Stimulated activated CD8-positive, alpha-beta memory T cell treated with anti-CD3 and anti-CD28 coated beads, Interleukin-2, amount 100 ng/mL, for 48 hours (primary cell): ENCODE results near the gene SLC37A1.
A peak's percentile ranks its signal among the peaks of the same experiment; 100 is the strongest.

Source experiments
- DNase-seq, 2 donors: peaks; one replicate each; pipeline ENCODE4 v3.0.0-alpha.2; 2020; ENCODE audit warnings: low read depth in 2 of 2

The SLC37A1 gene

DNA sequence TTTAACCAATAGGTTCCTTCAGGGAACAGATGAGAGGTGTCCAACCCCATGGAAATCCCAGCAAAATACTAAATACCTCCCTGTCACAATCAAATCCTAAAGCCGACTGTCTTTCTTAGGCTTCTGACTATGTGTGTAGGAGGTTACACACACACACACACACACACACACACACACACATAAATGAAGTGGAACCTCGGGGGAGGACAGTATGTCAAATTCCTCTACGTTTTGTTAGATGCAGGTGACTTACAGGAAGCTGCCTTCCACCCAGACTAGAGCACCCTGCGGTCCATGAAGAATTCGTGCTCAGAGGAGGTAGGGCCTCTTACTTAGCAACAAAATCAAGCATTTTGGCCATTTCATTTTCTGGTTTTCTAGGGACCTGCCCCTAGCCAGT, 34.1 kb upstream of the SLC37A1 start:
- DNase-seq: no peak

DNA sequence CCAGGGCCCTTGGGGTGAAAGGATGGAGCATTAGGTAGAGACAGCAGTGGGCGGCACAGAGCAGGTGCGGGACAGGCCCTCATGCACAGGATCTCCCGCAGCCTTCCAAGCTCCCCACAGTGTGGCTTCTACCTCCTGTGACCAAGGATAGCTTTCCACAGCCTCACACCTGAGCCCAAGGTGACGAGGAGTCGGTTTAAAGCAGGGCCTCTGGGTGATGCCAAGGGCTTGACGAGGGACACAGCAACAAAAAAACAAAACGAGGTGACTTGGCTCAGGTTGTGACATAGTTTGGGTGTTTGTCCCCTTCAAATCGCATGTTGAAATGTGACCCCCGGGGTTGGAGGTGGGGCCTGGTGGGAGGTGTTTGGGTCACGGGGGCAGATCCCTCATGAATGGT, 32.9 kb upstream of the SLC37A1 start:
- DNase-seq: no peak

DNA sequence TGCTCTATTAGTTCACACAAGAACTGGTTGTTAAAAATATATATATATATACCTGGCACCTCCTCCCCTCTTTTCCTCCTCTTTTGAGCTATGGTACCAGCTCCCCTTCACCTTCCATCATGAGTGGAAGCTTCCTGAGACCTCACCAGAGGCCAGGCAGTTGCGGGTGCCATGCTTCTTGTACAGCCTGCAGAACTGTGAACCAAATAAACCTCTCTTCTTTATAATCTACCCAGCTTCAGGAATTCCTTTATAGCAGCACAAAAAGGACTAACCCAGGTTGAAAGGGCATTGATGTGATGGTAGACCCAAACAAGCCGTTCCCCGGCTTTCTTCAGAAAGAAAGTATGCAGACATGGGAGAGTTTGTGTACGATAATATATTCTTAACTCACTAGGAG, 32.5 kb upstream of the SLC37A1 start:
- no peak for DNase-seq

DNA sequence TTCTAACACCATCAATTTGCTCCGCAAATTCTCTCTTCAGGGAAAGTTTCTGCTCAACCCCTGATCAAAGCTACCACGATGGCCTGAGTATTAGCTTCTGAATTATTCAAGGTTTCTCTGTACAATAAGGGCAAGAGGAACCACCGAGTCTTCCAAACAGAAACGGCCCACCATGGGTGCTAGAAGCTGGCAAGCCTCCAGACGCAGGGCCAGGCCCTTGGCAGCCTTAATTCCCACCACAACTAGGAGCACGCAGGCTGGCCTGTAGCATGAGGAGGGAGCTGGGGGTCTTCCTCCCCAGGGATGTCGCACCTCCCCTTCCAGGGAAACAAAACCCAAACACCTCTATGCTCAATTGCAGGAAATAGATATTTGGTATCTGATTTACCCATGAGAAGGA, 28.7 kb upstream of the SLC37A1 start:
- no peak for DNase-seq

DNA sequence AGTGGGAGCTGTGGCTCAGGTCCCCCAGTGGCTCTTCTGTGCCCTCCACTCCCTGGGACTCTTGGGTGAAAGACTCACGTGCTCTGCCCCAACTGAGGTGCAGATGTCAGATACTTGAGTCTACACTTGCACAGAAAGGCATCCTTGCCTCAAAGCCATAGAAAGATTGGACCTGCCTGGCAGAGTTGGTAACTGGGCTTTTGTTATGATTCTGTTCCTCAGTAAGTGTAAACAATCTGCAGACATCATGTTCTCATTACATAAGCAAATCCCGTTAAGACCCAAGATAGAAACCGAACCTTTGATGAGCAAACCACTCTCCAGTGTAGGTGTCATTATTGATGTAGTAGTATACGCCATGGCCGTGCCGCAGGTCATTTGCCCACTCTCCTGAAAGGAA, 27.6 kb upstream of the SLC37A1 start:
- DNase-seq: no peak

DNA sequence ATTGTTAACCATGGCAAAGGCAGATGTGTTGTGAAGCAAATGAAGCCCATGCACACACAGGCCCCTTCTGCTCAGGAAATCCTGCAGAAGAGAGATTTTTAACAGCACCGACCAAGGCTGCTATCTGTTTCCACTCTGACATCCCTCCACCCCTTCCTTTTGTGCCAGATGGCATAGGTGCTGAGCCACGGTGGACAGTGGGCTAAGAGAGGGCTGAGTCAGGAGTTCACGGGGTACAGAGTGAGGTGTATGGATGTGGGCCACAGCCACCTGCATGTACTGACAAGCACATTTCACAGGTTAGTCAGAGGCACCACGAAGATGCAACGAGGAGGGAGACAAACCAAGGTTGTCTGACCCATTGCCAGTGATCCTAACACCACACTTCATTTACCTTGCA, 27.1 kb upstream of the SLC37A1 start:
- DNase-seq: no peak

DNA sequence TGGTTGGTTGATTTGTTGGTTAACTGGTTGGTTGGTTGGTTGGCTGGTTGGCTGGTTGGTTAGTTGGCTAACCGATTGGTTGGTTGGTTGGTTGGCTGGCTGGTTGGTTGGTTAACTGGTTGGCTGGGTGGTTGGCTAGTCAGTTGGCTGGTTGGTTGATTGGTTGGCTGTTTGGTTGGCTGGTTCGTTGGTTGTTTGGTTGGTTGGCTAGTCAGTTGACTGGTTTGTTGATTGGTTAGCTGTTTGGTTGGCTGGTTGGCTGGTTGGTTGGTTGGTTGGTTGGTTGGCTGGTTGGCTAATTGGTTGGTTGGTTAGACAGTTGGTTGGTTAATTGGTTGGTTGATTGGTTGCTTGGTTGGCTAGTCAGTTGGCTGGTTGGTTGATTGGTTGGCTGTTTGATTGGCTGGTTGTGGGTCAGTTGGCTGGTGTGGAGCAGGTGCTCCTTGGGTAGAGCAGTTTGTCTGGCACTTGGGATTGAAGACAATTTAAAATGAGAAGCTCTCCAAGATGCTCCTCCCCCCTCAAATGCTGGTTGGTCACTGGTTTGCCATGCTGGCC, 24.6 kb upstream of the SLC37A1 start:
- no peak for DNase-seq

DNA sequence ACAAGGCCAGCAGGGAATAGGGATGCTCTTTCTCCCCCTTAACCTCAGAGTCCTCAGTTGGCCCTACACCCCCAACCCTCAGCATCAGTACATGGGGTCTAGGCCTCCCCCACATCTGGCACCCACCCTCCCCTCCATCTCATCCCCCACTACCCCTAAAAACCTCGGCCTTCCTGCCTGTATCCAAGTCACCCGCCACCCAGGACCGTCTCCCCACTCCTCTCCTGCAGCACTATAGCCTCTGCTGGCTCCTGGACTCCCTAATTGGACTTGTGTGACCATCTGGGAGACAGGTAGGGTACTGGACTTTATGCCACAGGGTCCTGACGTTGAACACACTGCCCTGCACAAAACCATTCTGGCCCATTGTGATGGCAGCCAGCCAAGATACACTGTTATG, 23.7 kb upstream of the SLC37A1 start:
- no peak for DNase-seq

DNA sequence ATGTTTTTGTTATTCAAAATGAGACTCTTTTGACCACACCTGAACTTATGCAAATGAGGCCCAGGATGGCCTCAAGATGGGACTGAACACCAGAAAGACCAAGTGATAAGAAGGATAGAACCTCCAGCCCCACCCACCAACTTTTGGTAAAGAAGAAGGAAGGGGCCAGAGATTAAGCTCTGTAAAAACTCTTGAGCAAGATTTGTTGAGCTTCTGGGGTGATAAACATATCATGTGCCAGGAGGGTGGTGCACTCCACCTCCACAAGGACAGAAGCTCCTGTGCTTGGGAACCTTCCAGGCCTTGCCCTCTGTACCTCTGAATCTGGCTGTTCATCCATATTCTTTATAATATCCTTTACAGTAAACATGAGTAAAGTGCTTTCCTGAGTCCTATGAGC, 22.9 kb upstream of the SLC37A1 start:
- no peak for DNase-seq

DNA sequence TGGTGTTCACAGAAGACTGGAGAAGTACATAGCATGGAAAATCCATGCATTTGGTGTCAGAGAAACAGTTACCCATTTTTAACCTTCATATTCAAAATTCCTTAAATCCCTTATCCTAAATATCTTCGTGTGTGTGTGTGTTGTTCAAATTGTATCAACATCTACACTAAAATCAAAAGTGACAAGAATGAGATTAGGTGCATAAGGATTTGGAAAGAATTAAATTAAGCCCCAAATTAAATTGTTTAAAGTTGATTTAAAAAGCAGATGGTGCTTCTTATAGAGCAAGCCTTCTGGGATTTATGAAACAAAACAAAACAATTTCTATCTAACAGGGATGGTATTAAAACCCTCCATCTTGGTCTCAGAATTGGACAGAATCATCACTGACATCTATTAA, 22.3 kb upstream of the SLC37A1 start:
- no peak for DNase-seq

DNA sequence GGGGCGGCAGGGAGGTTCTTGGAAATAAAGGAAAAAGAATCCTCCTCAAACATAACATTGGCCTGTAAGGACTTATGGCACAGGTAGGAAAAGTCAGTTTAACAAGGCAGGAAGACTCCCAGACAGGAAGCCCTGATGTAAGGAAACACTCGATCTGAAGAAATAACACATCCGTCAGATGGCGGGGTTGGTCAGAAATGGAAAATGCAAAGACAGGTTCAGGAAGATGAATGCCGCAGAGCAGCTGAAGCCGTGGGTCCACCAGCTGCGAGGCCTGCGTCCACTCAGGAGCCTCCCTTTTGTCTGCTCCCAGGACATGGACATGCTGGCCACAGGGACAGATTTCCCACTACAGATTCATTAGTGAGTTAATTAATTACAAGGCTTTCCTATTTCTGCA, 21.5 kb upstream of the SLC37A1 start:
- DNase-seq: no peak

DNA sequence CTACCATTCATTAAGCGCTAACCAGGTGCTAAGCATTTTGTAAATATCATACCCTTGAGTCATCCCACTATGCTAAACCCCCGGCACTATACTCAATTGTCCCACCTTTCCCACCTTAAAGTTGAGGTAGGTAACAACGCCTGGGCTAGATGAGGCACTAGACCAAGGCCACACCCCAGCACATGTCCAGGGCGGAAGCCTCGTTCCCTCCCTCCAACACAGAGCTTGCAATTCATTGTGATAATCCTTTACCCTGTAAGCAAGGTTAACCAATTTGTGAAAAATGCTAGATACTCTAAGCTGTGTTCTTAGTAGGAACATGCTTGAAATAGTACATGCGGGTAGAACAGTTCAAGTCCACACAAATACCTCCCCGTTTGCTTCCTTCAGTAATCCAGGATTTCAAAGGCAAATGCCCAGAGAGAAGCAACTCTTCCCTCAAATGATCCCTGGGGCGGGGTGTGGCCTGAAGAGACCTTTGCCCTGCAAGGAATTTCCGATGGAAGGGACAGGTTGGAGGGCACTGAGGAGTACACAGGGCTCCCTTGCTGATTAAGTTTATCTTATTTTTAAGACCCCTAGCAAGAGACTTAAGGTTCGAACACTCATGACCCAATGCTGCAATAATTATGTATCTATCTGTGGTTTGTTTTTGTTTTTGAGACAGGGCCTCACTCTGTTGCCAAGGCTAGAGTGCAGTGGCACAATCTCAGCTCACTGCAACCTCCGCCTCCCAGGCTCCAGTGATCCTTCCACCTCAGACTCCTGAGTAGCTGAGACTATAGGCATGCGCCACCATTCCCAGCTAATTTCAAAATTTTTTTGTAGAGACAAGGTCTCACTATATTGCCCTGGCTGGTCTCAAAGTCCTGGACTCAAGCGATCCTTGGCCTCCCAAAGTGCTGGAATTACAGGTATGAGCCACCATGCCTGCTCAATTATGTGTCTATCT, 20.3 kb upstream of the SLC37A1 start:
- DNase-seq: no peak

DNA sequence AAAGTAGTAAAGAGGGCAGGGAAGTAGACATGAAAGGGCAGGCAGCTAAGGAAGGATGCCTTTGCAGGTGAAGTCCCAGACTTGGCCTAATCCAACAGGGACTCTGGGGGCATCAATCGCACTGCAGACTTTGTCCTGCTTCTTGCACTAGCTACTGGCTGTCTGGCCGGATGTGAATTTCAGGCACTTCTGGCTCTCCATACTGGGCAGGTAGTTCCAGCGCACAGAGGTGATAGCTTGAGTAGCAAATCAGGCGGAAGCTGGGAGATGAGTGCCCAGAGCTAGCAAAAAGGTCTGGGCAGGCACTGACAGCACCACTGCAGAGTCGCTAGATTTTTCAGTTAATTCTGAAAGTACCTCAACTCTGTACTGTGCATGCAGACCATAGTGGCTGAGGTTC, 18.6 kb upstream of the SLC37A1 start:
- no peak for DNase-seq

DNA sequence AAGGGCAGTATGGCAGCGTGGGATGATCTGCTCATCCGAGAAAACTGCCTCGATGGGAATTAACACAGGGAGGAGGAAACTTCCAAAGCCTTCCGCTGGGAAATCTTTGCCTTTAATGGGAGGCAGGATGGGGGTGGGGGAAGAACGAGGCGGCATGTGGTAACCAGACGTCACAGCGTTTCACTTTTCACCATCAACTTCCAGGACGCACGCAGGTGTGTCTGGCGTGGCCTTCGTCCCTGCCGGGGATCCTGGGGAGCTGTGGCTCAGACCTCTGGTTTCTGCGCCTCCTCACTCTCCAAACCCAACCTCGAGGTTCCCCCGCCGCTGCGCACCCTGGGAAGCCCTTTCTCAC, 17.9 kb upstream of the SLC37A1 start:
- DNase-seq: no peak

DNA sequence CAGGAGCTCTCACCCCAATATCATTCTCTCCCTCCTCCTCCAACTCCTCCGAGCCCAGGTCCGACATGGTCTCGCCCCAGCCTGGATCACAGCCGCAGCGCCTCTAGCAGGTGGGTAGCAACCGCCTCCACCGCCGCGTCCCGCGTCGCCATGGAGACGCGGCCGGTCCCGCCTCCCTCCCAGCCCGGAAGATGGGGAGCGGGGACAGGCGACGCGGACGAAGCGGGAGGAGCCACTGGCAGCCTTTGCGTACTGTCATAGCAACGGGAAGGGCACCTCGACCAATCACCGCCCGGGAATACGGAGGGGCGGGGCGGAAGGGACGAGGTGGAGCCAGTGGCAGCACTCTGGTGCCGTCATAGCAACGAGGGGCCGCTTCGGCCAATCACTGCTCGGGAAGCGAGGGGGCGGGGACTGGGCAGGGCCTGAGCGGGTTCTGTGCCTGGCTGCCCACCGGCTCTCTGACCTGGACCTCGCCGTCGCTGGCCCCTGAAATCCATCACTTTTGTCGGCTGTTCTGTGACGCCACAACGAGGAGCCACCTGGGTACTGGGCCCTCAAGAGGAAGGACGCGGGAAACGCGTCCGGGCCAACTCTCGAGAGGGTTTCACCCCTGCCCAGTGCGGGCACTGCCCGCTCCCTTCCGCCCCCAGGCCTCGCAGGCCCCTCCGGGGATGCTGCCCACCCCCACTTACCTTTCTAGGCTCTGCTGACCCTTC, 17.4 kb upstream of the SLC37A1 start, which contains the start of gene RSPH1:
Gene RSPH1, minus strand, starts transcription at position 105 of the 719 bp plus-strand sequence. Its CDS starts 38 bp downstream, at position 67.
- peak; percentile 99 for DNase-seq

DNA sequence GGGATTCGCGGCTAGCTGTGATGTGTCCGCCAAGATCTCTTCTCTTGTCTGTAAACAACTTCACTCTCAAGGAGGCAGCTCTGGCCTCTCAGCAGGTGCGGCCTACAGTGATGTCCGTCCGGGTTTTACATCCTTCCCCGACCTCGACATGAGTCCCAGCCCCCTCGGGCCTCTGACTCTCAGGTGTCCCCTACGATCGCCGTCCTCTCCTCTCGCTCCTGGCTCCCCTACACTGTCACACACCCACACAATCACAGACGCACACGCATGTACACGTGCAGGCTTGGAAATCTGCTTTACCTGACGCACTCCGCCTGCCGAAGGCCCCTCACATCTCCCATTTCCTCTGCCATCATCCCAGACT, 16.8 kb upstream of the SLC37A1 start:
- no peak for DNase-seq

DNA sequence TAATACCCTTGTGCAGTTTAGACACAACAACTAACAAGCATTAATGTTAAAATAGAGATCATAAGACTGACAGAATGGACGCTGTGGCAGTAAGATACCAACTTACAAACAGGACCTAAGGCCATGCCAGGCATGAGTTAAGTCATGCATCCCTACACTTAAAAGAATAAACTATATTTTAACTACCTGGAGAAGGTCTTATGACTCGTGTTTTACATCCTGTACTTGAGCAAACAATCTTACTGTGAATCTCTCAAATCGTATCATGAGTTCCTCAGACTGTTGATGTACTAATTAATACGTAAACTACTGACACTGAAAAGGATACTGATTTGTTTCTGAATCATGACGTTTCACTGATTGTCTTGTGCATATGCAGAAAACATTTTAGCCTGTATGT, 15.6 kb upstream of the SLC37A1 start:
- DNase-seq: no peak

DNA sequence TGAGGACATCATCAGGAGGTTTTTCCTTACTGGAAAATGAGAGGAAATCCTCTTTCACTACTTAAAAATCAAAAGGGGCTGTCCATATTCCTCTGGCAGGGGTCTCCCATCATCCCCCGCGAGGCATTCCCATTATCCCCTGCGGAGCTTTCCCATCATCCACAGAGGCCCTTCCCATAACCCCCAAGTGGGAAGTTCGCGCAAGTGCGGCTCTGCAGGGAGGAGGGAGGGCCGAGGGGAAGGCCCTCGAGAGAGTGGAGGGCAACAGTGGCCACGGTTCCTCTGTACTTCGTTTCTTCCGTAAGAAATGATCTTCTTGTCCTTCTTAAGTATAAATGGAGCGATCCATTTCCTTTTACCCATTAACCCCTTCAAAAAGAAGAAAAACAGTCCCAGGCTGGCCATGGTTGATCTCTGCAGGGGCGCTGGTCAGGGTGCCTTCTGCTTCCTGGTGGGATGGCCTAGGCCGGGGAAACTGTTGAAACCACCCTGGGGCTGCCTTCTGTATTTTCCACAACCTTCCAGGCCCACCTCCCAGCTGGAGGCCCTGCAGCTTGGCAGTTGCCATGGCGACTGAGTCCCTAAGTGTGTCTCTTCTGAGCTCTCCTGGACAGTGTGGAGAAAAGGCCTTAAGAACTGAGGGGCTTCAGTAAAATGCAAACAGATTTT, 14.1 kb upstream of the SLC37A1 start:
- no peak for DNase-seq

DNA sequence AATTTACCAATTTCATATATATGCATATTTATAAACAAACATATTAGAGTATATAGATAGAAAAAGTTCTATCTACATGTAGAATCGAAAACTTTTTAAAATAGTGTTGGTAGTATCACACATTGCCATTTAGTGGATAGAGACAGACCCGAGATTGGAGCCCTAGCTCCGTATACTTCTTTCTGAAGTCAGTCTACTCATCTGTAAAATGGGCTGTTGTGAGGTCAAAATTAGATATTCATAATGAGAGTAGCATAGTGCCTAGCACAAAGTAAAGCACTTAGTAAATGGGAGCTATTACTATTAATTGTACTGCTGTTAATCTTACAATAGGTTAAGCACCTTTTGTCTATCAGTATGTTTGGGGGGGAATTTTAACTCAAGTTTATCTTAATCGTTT, 13.4 kb upstream of the SLC37A1 start:
- no peak for DNase-seq

DNA sequence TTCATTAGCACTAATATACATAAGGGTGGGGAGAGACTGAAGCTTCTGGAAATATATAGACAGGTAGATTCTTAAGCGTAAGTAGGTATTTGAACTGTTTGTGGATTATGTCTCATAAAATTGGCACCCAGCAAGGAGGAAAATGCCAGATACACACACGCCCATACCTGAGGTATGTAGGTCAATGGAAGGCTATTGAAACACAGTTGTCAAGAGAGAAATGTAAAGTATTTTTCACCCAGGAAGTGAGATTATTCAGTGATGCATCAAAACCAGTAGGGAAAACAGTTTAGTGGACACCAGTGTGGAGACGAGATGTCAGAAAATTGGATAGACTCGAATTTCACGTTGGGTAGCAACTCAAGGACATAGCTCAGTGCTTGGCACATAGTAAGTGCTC, 12.9 kb upstream of the SLC37A1 start:
- no peak for DNase-seq

DNA sequence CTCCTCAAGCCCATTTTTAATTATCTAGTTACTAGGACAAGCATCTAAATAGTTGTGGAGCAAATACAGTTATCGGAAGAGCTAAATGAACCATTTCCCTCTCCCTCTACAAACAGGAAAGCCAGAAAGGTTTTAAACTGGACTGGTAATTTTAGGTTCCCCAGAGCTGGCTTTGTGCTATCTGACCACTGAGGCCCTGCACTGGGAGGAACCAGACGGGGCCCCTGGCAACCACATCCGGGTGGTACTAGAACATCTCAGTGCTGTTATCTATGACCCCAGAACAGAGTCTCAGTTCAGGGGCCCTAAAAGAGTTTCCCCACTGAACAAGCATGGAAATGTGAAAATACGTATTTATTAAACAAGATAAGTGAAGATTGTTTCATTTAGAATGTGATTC, 9.9 kb upstream of the SLC37A1 start:
- peak in 1 of 2 donors; percentile 9 for DNase-seq

DNA sequence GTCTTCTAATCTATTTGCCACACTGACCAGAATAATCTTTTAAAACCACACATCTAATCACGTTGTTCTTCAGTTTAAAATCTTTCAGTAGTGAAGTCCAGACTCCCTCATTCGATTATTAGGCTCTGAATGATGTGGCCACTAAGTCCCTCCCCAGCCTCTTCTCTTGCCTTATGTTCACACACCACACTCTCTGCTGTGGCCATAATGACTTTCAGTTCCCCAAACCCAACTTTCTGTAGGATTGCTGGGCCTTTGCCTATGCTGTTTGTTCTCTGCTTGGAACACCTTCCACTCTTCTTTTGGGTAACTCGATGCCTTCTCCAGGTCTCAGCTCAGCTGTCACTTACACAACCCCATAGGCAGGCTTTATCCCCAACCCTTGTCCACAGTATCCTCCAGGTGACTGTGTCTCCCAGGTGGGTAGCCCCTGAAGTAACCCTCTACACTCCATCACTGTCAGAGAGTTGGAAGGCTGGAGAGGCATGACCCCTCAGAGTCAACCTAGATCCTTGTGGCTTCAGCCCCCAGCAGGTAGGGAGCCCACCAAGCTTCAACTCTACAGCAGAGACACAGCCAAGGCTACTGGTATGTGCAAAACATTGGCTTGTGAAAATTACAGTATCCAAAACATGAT, 8.4 kb upstream of the SLC37A1 start:
- no peak for DNase-seq
